Measurements from ENCODE around the gene SRP9.
A peak's percentile ranks its signal among the peaks of the same experiment; 100 is the strongest.

Gene SRP9

DNA sequence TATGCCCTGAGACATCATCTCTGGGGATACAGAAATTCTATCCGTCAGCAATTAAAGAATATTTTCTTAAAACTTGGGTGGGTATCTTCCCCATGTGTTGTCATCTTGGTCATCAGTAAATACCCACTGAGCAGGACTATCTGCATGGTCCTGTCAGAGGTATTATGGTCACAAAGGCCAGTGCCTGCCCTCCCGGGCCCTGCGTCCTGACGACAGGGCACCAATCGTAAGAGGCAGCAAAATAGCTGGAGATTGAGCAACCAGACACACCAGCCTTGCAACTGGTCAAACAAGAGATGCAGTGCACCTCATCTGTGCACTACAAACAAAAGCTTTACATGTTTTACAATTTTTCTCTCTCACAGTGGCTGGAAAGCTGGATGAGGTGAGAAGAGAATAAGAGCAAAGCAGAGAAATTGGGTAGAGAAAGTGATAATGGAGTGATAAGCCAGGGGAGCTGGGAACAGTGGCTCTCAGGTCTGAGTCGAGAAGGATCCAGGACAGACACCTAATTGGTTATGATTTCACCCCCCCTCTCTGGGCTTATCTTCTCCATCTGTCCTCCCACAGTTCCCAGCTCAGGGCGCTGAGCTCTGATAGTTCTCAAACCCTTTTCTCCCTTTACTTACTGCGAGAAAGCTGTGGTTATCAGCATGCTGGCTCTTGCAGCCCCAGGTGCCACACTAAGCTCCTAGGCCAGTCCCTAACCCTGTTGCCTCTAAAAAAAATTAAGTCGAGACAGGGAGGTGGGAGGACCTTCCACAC, 8.8 kb upstream of the SRP9 start:
- Histone ChIP-seq H3K27ac (ENCODE audit: low read length, poor library complexity, severe bottlenecking) (no peak overlapping the region), H3K14ac (ENCODE audit: low read length in 2 of 2) (no peak overlapping the region), H3K9me3 (ENCODE audit: control insufficient read depth, low read length) (no peaks in the 10 kb centered on the region), H2BK120ac (ENCODE audit: low read depth, low read length) (no peak overlapping the region), H4K91ac (ENCODE audit: low read length) (no peak overlapping the region), H4K8ac (ENCODE audit: low read length) (peak overlapping the region; percentile 7), H3K4me3 (ENCODE audit: insufficient read depth in 1 of 2, low read depth in 1 of 2, low read length in 2 of 2) (no peak overlapping the region), H3K4ac (ENCODE audit: low read depth in 1 of 2, low read length in 2 of 2) (peak overlapping the region in 1 of 2 experiments; percentile 20), H3K79me1 (replicated peaks; ENCODE audit: low read length, poor library complexity, severe bottlenecking) (no peaks in the 10 kb centered on the region), H3K36me3 (ENCODE audit: control insufficient read depth in 1 of 2, insufficient read depth in 2 of 2, low read depth in 1 of 2, low read length in 2 of 2) (no peaks in the 10 kb centered on the region), H2BK12ac (ENCODE audit: low read length in 2 of 2) (peak overlapping the region; percentile 18 to 81), H3K23ac (ENCODE audit: low read length in 2 of 2) (no peak overlapping the region), H3K4me2 (ENCODE audit: low read length, poor library complexity, severe bottlenecking) (no peak overlapping the region), H3K27me3 (ENCODE audit: control insufficient read depth in 1 of 2, insufficient read depth in 1 of 2, low read length in 2 of 2) (no peaks in the 10 kb centered on the region), H2AK5ac (ENCODE audit: low read length, severe bottlenecking) (peak overlapping the region; percentile 61), H2BK15ac (ENCODE audit: low read depth, poor library complexity, severe bottlenecking) (peak overlapping the region; percentile 26), H2AFZ (ENCODE audit: low read depth, low read length) (no peak overlapping the region), H3K18ac (ENCODE audit: low read depth in 1 of 2, low read length in 2 of 2) (peak overlapping the region in 1 of 2 experiments; percentile 42), H2BK5ac (ENCODE audit: low read depth, low read length, poor library complexity, severe bottlenecking) (no peak overlapping the region), H3K9ac (ENCODE audit: low read length) (no peak overlapping the region), H3K4me1 (ENCODE audit: control insufficient read depth, insufficient read depth, low read depth, low read length) (peaks cover 28% of the 10 kb centered on the region)
- DNase-seq: no peak
- WGBS: 70% methylated on average over 9 of the region's 9 CpGs

DNA sequence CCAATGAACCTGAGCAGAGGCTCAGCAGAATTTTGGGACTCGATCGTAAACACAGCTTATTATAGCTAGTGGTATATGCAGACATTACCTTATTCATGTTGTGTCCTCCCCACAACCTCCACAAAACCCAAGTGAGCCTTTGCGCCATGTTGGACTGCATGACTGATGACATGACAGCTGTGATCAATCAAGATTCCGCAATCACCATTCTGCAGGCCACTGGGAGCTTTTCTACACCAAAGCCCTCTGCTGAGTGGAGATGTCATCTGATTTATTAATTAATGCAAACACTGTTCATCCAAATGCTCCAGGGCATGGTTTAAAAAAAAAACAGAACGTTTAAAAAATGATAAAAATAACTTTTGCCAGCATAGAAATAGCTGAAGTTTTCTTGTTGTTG, 7.9 kb upstream of the SRP9 start:
- no peaks in the 10 kb centered on the region for H3K27me3 ChIP-seq (ENCODE audit: control insufficient read depth in 1 of 2, insufficient read depth in 1 of 2, low read length in 2 of 2)
- H3K4me3 ChIP-seq (ENCODE audit: insufficient read depth in 1 of 2, low read depth in 1 of 2, low read length in 2 of 2): no peak overlapping the region
- H3K36me3 ChIP-seq (ENCODE audit: control insufficient read depth in 1 of 2, insufficient read depth in 2 of 2, low read depth in 1 of 2, low read length in 2 of 2): no peaks in the 10 kb centered on the region
- H3K18ac ChIP-seq (ENCODE audit: low read depth in 1 of 2, low read length in 2 of 2): no peak overlapping the region
- H2BK5ac ChIP-seq (ENCODE audit: low read depth, low read length, poor library complexity, severe bottlenecking): no peak overlapping the region
- H4K8ac ChIP-seq (ENCODE audit: low read length): no peak overlapping the region
- no peak overlapping the region for H2BK120ac ChIP-seq (ENCODE audit: low read depth, low read length)
- DNase-seq: no peak
- no peak overlapping the region for H4K91ac ChIP-seq (ENCODE audit: low read length)
- no peak overlapping the region for H2BK12ac ChIP-seq (ENCODE audit: low read length in 2 of 2)
- H3K4me1 ChIP-seq (ENCODE audit: control insufficient read depth, insufficient read depth, low read depth, low read length): peaks cover 24% of the 10 kb centered on the region
- H3K4me2 ChIP-seq (ENCODE audit: low read length, poor library complexity, severe bottlenecking): no peak overlapping the region
- no peak overlapping the region for H3K27ac ChIP-seq (ENCODE audit: low read length, poor library complexity, severe bottlenecking)
- H3K14ac ChIP-seq (ENCODE audit: low read length in 2 of 2): no peak overlapping the region
- H3K9ac ChIP-seq (ENCODE audit: low read length): no peak overlapping the region
- no peak overlapping the region for H2BK15ac ChIP-seq (ENCODE audit: low read depth, poor library complexity, severe bottlenecking)
- H3K79me1 ChIP-seq (replicated peaks; ENCODE audit: low read length, poor library complexity, severe bottlenecking): no peaks in the 10 kb centered on the region
- no peaks in the 10 kb centered on the region for H3K9me3 ChIP-seq (ENCODE audit: control insufficient read depth, low read length)
- 100% methylated on average over 3 of the region's 5 CpGs for WGBS
- H3K4ac ChIP-seq (ENCODE audit: low read depth in 1 of 2, low read length in 2 of 2): no peak overlapping the region
- no peak overlapping the region for H2AFZ ChIP-seq (ENCODE audit: low read depth, low read length)
- no peak overlapping the region for H3K23ac ChIP-seq (ENCODE audit: low read length in 2 of 2)
- no peak overlapping the region for H2AK5ac ChIP-seq (ENCODE audit: low read length, severe bottlenecking)

DNA sequence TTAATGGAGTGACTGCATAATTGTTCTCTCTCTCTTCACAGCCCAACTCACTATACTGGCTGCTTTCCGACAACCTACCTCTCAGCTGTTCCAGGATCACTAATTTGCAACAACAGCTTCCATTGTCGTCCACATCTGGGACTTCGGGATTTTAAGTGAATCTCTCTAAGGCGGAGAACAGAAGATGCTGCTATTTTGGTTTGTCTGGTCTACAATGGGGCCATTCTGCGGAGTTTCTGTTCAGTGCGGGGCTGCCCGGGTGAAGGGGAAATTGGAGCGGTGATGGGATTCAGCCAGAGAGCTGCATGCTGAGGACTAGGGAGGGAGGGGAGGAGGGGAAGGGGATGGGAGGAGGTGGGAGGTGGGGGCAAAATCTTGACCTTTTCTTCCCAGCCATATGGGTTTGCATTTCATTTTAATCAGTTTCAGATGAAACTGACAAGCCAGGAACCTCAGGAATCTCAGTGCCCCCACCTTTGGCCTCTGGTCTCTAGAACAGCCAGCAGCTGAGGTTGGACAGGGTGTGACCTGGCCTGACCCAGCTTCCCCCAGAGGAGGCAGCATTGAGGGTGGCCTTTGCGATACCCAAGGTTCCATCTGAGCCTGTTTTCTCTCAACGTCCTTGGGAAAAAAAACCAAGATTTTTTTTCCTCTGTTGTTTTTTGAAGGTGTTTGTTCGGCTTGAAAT, 6.9 kb upstream of the SRP9 start:
- Histone ChIP-seq H2BK15ac (ENCODE audit: low read depth, poor library complexity, severe bottlenecking) (no peak overlapping the region), H3K4me2 (ENCODE audit: low read length, poor library complexity, severe bottlenecking) (no peak overlapping the region), H3K9ac (ENCODE audit: low read length) (no peak overlapping the region), H2AFZ (ENCODE audit: low read depth, low read length) (no peak overlapping the region), H3K27ac (ENCODE audit: low read length, poor library complexity, severe bottlenecking) (no peak overlapping the region), H3K4me3 (ENCODE audit: insufficient read depth in 1 of 2, low read depth in 1 of 2, low read length in 2 of 2) (no peak overlapping the region), H3K23ac (ENCODE audit: low read length in 2 of 2) (no peak overlapping the region), H3K14ac (ENCODE audit: low read length in 2 of 2) (no peak overlapping the region), H3K4ac (ENCODE audit: low read depth in 1 of 2, low read length in 2 of 2) (no peak overlapping the region), H2BK120ac (ENCODE audit: low read depth, low read length) (peak overlapping the region; percentile 24), H4K91ac (ENCODE audit: low read length) (no peak overlapping the region), H3K27me3 (ENCODE audit: control insufficient read depth in 1 of 2, insufficient read depth in 1 of 2, low read length in 2 of 2) (no peaks in the 10 kb centered on the region), H2BK5ac (ENCODE audit: low read depth, low read length, poor library complexity, severe bottlenecking) (no peak overlapping the region), H2BK12ac (ENCODE audit: low read length in 2 of 2) (peak overlapping the region in 1 of 2 experiments; percentile 42), H4K8ac (ENCODE audit: low read length) (no peak overlapping the region), H3K79me1 (replicated peaks; ENCODE audit: low read length, poor library complexity, severe bottlenecking) (no peaks in the 10 kb centered on the region), H3K36me3 (ENCODE audit: control insufficient read depth in 1 of 2, insufficient read depth in 2 of 2, low read depth in 1 of 2, low read length in 2 of 2) (no peaks in the 10 kb centered on the region), H3K18ac (ENCODE audit: low read depth in 1 of 2, low read length in 2 of 2) (peak overlapping the region in 1 of 2 experiments; percentile 49), H2AK5ac (ENCODE audit: low read length, severe bottlenecking) (peak overlapping the region; percentile 54), H3K9me3 (ENCODE audit: control insufficient read depth, low read length) (no peaks in the 10 kb centered on the region), H3K4me1 (ENCODE audit: control insufficient read depth, insufficient read depth, low read depth, low read length) (peaks cover 24% of the 10 kb centered on the region)
- 41% methylated on average over 10 of the region's 11 CpGs for WGBS
- no peak for DNase-seq

GRCh38 chr1:225771661-225772322, 5.8 kb upstream of the SRP9 start:
- no peak overlapping the region for H2AK5ac ChIP-seq (ENCODE audit: low read length, severe bottlenecking)
- H3K14ac ChIP-seq (ENCODE audit: low read length in 2 of 2): no peak overlapping the region
- H3K36me3 ChIP-seq (ENCODE audit: control insufficient read depth in 1 of 2, insufficient read depth in 2 of 2, low read depth in 1 of 2, low read length in 2 of 2): no peaks in the 10 kb centered on the region
- H2BK5ac ChIP-seq (ENCODE audit: low read depth, low read length, poor library complexity, severe bottlenecking): no peak overlapping the region
- H2BK12ac ChIP-seq (ENCODE audit: low read length in 2 of 2): peak overlapping the region in 1 of 2 experiments; percentile 47
- no peak overlapping the region for H4K91ac ChIP-seq (ENCODE audit: low read length)
- H2BK120ac ChIP-seq (ENCODE audit: low read depth, low read length): peak overlapping the region; percentile 45
- H3K4me1 ChIP-seq (ENCODE audit: control insufficient read depth, insufficient read depth, low read depth, low read length): peaks cover 23% of the 10 kb centered on the region
- no peak overlapping the region for H2AFZ ChIP-seq (ENCODE audit: low read depth, low read length)
- H3K4me2 ChIP-seq (ENCODE audit: low read length, poor library complexity, severe bottlenecking): no peak overlapping the region
- H3K4ac ChIP-seq (ENCODE audit: low read depth in 1 of 2, low read length in 2 of 2): peak overlapping the region in 1 of 2 experiments; percentile 68
- H2BK15ac ChIP-seq (ENCODE audit: low read depth, poor library complexity, severe bottlenecking): no peak overlapping the region
- peaks cover 2% of the 10 kb centered on the region for H3K79me1 ChIP-seq (replicated peaks; ENCODE audit: low read length, poor library complexity, severe bottlenecking)
- peak overlapping the region; percentile 33 for H3K9ac ChIP-seq (ENCODE audit: low read length)
- no peak overlapping the region for H3K23ac ChIP-seq (ENCODE audit: low read length in 2 of 2)
- 51% methylated on average over 3 of the region's 4 CpGs for WGBS
- no peak for DNase-seq
- no peak overlapping the region for H3K27ac ChIP-seq (ENCODE audit: low read length, poor library complexity, severe bottlenecking)
- H3K27me3 ChIP-seq (ENCODE audit: control insufficient read depth in 1 of 2, insufficient read depth in 1 of 2, low read length in 2 of 2): no peaks in the 10 kb centered on the region
- H3K18ac ChIP-seq (ENCODE audit: low read depth in 1 of 2, low read length in 2 of 2): peak overlapping the region in 1 of 2 experiments; percentile 64
- peak overlapping the region; percentile 0 for H4K8ac ChIP-seq (ENCODE audit: low read length)
- no peaks in the 10 kb centered on the region for H3K9me3 ChIP-seq (ENCODE audit: control insufficient read depth, low read length)
- no peak overlapping the region for H3K4me3 ChIP-seq (ENCODE audit: insufficient read depth in 1 of 2, low read depth in 1 of 2, low read length in 2 of 2)
